ENCODE measurements around the gene TIGD2.

The TIGD2 gene

DNA sequence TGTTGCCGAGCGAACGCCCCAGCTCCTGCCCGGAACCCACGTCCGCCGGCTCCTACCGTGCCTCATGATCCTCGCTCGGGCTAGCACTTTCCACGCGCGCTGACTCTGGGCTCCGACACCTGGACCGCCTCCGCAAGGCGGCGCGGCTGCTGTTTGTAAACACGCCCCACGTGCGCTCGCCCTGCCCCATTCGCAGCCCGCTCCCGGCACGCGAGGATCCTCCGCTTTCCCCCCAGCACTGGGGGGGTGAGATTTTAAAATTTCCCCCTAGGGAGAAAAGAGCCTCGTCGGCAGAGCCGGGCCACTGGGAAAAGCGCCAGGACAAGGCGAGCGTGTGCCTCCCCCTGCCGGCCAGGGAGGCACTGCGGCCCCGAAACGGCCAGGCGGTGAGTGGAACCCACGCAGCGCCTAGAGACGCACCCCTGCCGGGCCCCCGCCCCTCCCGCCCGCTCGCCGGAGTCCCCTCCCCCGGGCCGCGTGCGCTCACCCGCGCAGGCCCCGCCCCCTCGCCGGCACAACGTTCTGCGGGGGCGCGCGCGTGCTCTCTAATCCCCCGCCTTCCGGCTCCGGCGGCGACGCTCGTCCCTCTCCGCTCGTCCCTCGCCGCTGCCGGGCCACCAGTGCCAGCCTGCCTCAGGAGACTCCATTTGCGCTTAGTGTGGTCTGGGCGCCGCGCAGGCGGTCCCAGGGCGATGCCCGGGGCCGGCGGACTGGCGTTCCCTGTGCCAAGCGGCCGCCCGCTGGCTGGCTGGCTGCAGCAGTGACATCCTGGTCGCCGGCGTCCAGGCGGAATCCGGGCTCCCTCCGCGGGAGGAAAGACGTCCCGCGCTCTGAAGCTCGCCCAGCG is at the start of gene TIGD2:
TIGD2 (plus strand) TSS at position 548 of the 847 bp plus-strand sequence. CDS start 1,442 bp downstream, outside the sequence.
- FAIRE-seq (no peak), DNase-seq (ENCODE audit: low spot score) (peak; percentile 66)

DNA sequence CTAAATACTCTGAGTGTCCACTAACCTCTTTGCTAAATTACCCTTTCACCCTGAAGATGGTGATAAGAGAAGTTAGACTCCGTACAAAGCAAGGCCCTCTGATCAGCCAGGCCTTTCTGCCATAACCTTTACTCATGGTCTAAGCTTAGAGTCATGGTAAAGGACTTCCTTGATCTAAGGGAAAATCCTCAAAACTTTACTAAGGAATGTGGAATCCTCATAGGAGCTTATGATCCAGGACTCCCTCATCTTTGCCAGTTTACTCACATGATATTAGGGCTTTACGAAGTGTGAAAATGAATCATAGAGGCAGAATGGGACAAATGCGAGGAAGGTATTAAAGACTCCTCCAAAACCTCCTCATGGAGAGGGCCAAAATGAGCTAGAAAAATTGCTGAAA is 46.5 kb upstream of the TIGD2 start:
- DNase-seq (ENCODE audit: low spot score) (peak; percentile 58), FAIRE-seq (peak; percentile 68)

DNA sequence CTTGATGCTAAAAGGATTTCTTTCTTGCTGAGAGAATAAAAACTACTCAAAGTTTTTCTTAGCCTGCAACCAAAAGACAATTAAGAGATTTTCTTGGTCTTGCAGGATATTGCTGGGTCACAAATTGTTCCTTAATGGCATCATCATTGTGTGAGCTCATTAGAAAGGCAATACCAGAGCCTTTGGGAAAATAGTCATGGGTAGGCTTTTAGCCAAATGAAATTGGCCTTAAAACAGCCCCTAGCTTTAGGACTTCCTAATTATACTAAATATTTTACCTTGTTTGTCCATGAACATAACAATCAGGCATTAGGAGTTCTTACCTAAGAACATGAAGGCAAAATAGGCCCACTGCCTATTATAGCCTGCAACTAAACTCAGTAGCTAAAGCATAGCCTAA is 43.9 kb upstream of the TIGD2 start:
- FAIRE-seq: no peak
- DNase-seq (ENCODE audit: low spot score): no peak

GRCh38 chr4:89069481-89069880 is 41.9 kb upstream of the TIGD2 start:
- FAIRE-seq (no peak), DNase-seq (ENCODE audit: low spot score) (no peak)

GRCh38 chr4:89070041-89070440 is 41.3 kb upstream of the TIGD2 start:
- DNase-seq (ENCODE audit: low spot score) (no peak), FAIRE-seq (no peak)

GRCh38 chr4:89071311-89071710 is 40.0 kb upstream of the TIGD2 start:
- DNase-seq (ENCODE audit: low spot score) (no peak), FAIRE-seq (no peak)

GRCh38 chr4:89072921-89073320 is 38.4 kb upstream of the TIGD2 start:
- DNase-seq (ENCODE audit: low spot score) (no peak), FAIRE-seq (no peak)

- no peak for FAIRE-seq
- no peak for DNase-seq (ENCODE audit: low spot score)
Measured at GRCh38 chr4:89077761-89078160, 33.6 kb upstream of the TIGD2 start.

- DNase-seq (ENCODE audit: low spot score) (no peak), FAIRE-seq (no peak)
Measured at GRCh38 chr4:89078300-89078699, 33.0 kb upstream of the TIGD2 start.

DNA sequence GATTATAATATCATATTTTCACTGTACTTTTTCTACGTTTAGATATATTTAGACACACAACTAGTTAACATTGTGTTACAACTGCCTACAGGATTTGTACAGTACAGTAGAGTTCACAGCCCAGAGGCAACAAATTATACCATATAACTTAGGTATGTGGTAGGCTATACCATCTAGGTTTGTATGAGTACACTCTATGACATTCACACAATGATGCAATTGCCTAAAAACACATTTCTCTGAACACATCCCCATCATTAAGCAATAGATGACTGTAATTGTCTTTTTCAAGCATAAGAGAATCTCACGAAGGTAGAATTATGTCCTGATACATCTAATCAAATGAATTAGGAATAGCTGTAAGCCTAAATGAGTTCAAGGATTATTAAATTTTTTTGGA is 12.3 kb upstream of the TIGD2 start:
- DNase-seq (ENCODE audit: low spot score) (no peak), FAIRE-seq (no peak)

GRCh38 chr4:89099471-89099870 is 11.9 kb upstream of the TIGD2 start:
- no peak for FAIRE-seq
- no peak for DNase-seq (ENCODE audit: low spot score)

DNA sequence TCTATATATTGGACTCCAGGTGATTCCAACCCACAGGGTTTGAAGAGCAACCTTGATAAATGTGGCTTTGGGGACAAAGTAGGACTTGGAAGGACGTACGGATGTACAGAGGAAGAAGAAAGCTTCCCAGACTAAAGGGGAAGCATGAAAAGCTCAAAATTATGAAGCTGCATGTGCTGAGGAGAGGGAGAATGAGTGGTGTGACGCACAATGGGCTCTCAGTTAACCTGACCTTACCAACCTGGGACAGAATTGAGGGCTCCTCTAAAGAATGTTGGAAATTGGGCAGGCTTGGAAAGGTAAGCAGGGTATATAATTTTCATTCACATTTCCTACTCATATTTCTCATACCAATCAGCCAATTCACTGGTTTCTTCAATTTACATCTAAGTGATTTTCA is 10.5 kb upstream of the TIGD2 start:
- FAIRE-seq: no peak
- no peak for DNase-seq (ENCODE audit: low spot score)

GRCh38 chr4:89101256-89102161 is 9.8 kb upstream of the TIGD2 start:
- DNase-seq (ENCODE audit: low spot score): peak; percentile 18
- FAIRE-seq: no peak

DNA sequence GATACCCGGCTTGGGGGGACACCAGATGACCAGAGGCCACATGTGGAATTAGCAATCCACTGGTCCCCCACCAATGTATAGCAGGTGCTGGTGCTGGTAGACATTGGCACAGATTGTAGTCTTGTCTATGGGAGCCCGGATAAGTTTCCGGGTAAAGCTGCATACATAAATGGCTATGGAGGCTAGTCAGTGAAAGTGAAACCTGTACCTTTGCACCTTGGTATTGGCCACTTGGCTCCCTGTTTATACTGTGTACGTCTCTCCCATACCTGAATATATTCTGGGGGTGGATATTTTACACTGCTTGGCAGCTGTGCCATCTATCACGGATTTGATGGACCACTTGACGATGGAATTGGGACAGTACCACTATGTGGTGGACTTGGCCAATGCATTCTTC is 5.6 kb upstream of the TIGD2 start:
- no peak for FAIRE-seq

DNA sequence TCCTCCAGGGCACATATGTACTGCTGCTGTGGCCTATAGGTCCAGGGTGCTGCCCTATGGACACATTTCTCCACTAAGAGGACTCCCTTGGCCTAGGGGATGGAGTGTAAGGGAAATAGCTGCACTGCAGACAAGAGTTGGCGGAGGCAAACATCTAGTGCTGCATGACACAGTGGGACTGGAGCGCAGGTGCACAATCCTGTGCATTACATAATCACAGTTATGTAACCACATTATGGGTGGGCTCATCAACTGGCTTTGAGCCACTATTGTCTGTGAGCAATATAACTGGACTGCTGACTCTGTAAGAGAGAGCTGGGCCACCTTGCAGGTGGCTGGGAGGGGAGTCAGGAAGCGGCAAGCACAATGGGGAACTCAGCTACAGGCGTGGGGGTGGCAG is 3.2 kb upstream of the TIGD2 start:
- DNase-seq (ENCODE audit: low spot score) (no peak), FAIRE-seq (no peak)

More for the DNA sequence above, 5.6 kb upstream of the TIGD2 start:
- DNase-seq (ENCODE audit: low spot score): no peak

GRCh38 chr4:89109841-89110540 is 1.3 kb upstream of the TIGD2 start:
- no peak for DNase-seq (ENCODE audit: low spot score)
- no peak for FAIRE-seq

GRCh38 chr4:89110541-89110985 is 770 bp upstream of the TIGD2 start:
- no peak for FAIRE-seq

GRCh38 chr4:89111833-89112563 is 665 bp downstream of the TIGD2 start:
- no peak for FAIRE-seq
- DNase-seq (ENCODE audit: low spot score): peak; percentile 34

More at GRCh38 chr4:89110541-89110985, 770 bp upstream of the TIGD2 start:
- DNase-seq (ENCODE audit: low spot score): no peak

GRCh38 chr4:89113415-89113814 is 2.1 kb downstream of the TIGD2 start:
- FAIRE-seq: no peak
- DNase-seq (ENCODE audit: low spot score): no peak

- FAIRE-seq (no peak), DNase-seq (ENCODE audit: low spot score) (no peak)
Measured at GRCh38 chr4:89114100-89114499, 2.8 kb downstream of the TIGD2 start.

GRCh38 chr4:89117115-89117514 is 5.8 kb downstream of the TIGD2 start:
- no peak for FAIRE-seq
- DNase-seq (ENCODE audit: low spot score): no peak

Data from RCC 7860 (cell line).